ENCODE results near the gene JAM3.

- TF ChIP-seq, protein P1, sequence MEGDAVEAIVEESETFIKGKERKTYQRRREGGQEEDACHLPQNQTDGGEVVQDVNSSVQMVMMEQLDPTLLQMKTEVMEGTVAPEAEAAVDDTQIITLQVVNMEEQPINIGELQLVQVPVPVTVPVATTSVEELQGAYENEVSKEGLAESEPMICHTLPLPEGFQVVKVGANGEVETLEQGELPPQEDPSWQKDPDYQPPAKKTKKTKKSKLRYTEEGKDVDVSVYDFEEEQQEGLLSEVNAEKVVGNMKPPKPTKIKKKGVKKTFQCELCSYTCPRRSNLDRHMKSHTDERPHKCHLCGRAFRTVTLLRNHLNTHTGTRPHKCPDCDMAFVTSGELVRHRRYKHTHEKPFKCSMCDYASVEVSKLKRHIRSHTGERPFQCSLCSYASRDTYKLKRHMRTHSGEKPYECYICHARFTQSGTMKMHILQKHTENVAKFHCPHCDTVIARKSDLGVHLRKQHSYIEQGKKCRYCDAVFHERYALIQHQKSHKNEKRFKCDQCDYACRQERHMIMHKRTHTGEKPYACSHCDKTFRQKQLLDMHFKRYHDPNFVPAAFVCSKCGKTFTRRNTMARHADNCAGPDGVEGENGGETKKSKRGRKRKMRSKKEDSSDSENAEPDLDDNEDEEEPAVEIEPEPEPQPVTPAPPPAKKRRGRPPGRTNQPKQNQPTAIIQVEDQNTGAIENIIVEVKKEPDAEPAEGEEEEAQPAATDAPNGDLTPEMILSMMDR (IDR thresholded peaks at IDR 0.05), result no peak
- TF ChIP-seq EZH2 (IDR thresholded peaks at IDR 0.05; ENCODE audit: borderline replicate concordance, insufficient read depth, low read depth, low read length, poor library complexity, severe bottlenecking), result no peak
Measured at GRCh38 chr11:134047586-134047999, 21.3 kb upstream of the JAM3 start.

Data from B cell (primary cell).